H54 (cell line): Measurements from ENCODE around the gene HSCB.
"Not testable (repeated sequence)": the region's sequence is repeated elsewhere in the genome, so short reads cannot be mapped to it uniquely, and the experiment has no call there.

Experiments
- DNase-seq: peaks from one replicate; pipeline ENCODE4 v3.0.0; 2011; ENCODE audit warnings: low spot score, mixed read lengths; ENCODE audit not compliant: insufficient read length
- FAIRE-seq: peaks from 3 replicates; lab custom pipeline; 2011; peaks lifted over from hg19 to GRCh38; lab: Jason Lieb, UNC
- POLR2A ChIP-seq: IDR thresholded peaks from 2 replicates; pipeline ENCODE4 v1.6.1; 2011; ENCODE audit warnings: low read depth, mild to moderate bottlenecking, low read length

HSCB gene, protein sequence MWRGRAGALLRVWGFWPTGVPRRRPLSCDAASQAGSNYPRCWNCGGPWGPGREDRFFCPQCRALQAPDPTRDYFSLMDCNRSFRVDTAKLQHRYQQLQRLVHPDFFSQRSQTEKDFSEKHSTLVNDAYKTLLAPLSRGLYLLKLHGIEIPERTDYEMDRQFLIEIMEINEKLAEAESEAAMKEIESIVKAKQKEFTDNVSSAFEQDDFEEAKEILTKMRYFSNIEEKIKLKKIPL

DNA sequence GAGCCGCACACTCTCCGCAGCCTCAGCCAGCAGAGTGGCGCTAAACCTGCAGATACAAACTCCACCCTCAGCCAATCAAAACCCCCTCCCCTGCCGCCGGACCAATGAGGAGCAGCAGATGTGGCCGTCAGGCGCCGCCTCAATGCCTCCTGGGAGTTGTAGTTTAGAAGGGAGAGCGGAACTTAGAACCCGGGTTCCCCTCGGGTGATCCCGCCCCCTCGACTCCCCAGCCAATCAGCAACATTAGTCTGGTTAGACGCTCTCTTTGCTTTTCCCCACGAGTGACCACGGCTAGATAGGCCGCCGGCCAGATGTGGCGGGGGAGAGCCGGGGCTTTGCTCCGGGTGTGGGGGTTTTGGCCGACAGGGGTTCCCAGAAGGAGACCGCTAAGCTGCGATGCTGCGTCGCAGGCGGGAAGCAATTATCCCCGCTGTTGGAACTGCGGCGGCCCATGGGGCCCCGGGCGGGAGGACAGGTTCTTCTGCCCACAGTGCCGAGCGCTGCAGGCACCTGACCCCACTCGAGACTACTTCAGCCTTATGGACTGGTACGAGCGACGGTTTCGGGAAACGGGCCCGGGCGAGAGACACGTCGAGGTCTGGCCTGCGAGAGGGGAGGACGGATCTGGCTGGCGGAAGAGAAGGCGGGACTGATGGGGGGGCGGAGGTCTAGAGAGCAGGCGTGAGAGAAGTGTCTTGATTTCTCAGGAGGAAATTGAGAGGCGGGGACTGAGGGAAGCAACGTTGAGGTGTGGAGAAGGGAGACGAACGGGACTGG is at the start of gene HSCB, which contains the start of gene CHEK2:
TSS of gene HSCB (plus strand) at position 255 of the 777 bp plus-strand sequence. CDS start at position 312, 57 bp downstream.
TSS of gene CHEK2 (minus strand) at position 36 of the 777 bp plus-strand sequence. CDS start 7,099 bp downstream, outside the sequence.
- peak; percentile 75 for DNase-seq
- peak; percentile 61 for TF ChIP-seq POLR2A
- FAIRE-seq, result peak; percentile 64

DNA sequence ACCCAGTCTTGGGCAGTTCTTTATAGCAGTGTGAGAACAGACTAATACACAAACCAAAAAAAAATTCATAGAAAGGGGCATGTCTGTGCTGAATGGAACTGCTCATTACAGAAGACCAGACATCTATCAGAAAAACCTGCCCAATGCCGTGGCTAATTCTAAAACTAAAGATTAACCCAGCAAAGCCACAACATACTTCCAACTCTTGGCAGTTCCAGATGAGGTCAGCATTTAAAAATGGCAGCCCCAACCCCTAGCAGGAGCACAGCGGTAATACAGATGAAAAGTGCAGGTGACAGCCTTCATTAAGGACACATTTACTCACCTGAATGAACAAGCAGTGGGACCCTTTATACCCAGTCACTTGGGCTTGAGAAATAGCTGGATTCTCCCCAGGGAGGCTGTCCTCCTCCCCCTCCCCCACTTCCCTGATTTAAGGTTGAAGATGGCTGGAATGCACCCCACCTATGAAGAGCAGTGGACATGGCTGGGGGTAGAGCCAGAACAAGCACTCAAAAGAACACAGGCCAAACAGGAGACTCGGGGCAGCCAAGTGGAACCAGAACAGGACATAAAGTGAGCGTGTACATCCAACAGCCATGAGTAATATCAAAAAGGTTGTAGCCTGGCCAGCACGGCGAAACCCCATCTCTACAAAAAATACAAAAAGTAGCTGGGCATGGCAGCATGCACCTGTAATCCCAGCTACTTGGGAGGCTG is 48.6 kb upstream of the HSCB start:
- FAIRE-seq, DNase-seq: not testable (repeated sequence)

DNA sequence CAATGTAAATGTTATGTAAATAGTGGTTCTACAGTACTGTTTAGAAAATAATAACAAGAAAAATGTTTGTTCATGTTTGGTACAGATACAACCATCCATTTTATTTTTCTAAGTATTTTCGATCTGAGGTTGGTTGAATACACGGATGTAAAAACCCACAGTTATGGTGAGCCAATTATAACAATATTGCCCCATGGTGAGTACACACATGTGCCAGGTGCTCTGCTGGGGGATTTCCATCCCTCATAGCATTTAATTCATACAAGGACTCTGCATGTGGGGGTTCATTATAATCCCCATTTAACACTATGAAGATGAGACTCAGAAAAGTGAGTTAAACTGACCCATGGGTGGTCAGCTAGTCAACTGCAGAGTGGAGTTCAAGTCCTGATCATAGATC is 38.9 kb upstream of the HSCB start:
- TF ChIP-seq POLR2A, result no peak
- FAIRE-seq, result no peak
- DNase-seq, result no peak

DNA sequence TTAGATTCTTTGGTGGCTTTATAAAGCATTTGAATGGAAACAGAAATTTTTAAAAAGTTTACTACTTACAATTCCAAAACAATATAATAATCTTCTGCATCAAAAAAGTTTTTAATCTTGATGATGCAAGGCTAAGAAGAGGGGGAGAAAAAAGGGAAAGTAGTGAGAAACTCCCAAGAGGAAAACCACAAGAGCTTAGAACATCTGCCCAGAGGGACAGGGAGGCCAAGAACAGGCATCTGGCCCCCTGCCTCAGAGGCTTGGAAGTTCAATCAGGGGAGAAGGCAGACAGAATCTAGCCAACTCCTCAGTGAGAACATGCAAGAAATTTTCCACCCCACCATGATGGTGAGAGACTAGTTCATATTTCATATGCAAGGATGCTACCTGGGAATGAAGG is 38.4 kb upstream of the HSCB start:
- no peak for TF ChIP-seq POLR2A
- DNase-seq, result no peak
- FAIRE-seq, result no peak

DNA sequence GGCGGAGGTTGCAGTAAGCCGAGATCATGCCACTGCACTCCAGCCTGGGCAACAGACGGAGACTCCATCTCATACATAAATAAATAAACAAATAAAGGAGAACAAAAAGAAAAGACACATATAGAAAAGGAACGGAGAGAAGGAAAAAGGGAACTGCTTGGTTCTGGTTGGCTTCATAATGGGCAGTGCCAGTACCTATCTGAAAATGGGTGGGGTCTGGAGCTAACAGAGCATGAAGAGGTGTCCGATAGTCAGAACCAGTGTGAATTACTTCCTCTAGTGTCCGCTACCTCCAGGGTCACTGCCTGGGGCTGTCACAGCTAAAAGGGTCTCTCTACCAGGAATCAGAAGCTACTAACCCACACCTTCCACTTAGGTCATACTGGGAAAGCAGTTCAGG is 35.0 kb upstream of the HSCB start:
- FAIRE-seq (no peak), DNase-seq (no peak)
- no peak for TF ChIP-seq POLR2A

DNA sequence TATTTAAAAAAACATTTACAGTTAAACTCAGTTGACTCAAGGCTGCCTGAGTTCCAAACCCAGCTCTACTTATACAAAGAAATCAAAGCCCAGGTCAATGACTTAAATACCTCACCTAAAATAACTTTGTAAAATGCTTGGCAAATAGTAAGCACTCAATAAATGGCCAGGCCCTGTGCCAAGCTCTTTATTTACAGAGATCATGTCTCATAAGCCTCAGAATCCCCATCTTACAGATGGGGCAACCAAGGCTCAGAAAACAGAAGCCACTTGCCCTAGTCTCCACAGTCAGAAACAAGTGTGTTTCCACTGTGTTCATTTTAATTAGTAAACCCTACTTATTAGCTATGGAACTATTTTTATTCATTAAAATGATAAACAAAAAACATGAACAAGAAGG is 31.7 kb upstream of the HSCB start:
- FAIRE-seq (no peak), DNase-seq (no peak)
- TF ChIP-seq POLR2A, result no peak

DNA sequence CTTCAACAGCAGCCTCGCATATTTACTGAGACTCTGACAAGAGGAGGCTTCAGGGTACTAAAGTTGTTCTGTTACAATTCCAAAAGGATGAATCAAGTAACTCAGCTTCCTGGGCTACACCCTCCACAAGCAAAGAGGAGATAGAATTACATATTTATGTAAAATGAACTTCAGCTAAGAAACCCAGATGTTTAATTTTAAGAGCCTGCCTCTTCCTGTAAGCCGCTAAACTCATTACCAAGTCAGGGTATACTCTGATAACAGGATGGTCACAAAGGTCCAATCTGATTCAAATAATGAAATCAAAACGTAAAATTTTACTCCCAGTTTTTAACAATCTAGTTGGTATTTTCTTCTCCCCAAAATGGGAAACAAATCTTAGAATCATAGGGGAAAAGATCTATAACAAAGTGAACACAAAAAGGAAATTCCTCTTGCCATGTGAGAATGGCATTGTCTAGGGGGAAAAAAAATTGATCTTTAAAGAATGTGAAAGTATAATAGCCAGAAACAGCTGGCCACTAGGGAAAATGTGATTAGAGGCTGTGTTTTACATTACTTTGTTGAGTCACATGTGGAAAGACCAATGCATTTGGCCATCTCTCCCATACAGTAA is 31.2 kb upstream of the HSCB start:
- TF ChIP-seq POLR2A, result no peak
- DNase-seq, result no peak

DNA sequence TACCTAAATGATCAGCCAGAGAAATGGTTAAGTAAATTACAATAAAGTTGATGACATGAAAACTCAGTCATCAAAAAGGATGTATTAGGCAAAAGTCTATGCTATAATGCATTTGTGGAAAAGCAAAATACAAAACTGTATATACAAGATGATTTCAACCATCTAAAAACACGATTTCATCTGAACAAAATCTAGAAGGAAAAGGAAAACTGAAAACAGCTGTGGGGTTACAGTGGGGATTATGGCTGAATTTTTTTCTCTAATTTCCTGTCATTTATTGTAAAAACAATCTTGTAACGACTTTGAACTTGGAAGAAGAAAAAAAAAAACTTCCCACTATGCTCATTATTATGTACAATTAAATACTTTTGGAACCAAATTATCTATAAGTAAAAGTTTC is 30.5 kb upstream of the HSCB start:
- FAIRE-seq (no peak), DNase-seq (no peak)
- TF ChIP-seq POLR2A, result no peak

More for the DNA sequence above, 31.2 kb upstream of the HSCB start:
- FAIRE-seq, result peak; percentile 93

DNA sequence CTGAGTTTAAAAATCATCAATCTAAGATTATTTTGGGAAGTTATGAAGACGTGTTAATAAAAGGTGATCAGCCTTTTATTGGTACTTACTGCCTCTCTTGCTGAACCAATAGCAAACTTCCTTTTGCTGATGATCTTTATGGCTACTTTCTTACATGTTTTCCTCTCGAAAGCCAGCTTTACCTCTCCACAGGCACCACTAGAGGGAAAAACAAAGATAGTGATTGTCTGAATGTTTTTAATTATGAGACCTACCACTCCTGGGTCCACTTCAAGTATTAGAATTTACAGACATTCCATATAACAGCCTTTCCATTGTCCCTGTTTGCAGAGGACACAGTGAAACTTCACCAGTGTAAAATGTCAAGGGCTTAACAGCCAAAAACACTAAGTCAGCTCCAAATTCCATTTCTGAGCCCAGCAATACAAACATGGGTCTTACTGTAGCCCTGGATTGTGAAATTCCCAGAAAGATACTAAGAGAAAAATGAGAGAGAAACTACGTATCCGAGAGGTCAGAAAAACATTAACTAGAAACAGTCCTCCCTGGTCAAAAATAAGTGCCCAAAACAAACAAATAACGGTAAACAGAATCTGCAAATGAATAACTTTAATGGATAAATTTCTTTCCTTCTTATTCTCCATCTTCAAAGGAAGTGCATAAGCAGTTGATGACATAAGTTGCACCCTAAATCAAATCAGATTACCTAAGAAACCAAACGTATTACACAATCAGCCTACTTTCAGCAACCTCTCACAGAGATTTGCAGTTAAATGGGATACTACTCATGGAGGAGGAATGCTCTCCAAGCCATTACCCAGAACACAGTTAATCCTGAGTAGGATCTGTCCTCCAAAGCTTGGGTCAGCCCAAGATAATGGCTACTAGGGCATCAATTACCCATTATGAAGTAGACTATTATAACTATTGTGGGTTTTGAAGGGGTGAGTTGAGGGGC is 29.7 kb upstream of the HSCB start:
- DNase-seq (peak; percentile 22), FAIRE-seq (peak; percentile 96)
- no peak for TF ChIP-seq POLR2A

DNA sequence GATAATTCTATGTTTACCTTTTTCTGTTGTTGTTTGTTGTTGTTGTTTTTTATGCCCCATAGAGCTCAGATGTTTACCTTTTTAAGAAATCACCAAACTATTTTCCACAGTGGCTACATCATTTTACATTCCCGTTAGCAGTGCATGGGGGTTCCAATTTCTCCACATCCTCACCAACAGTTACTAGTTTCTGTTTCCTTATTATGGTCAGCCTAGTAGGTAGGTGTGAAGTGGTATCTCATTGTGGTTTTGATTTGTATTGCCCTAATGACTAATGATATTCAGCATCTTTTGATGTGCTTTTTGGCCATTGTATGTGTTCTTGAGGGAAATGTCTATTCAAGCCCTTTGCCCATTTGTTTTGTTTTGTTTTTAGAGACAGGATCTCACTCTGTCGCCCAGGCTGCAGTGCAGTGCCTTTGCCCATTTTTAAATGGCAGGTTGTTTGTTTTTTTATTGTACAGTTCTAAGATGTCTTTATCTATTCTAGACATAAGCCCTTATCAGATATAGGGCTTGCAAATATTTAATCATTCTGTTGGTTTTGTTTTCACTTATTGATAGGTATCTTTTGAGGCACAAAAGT is 27.7 kb upstream of the HSCB start:
- FAIRE-seq (no peak), DNase-seq (no peak)

DNA sequence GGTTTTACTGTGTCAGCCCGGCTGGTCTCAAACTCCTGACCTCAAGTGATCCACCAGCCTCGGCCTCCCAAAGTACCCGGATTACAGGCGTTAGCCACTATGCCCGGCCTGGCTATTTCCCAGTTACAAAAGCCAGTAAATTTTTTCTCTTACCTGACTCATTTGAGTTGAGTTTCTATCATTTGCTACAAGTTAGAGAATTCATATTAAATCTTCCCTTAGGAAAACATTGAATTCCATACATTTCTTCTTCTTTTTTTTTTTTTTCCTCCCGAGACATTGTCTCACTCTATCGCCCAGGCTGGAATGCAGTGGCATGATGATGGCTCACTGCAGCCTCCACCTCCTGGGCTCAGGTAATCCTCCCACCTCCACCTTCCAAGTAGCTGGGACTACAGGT is 26.2 kb upstream of the HSCB start:
- TF ChIP-seq POLR2A, result no peak
- no peak for DNase-seq
- no peak for FAIRE-seq

More for the DNA sequence above, 27.7 kb upstream of the HSCB start:
- no peak for TF ChIP-seq POLR2A

DNA sequence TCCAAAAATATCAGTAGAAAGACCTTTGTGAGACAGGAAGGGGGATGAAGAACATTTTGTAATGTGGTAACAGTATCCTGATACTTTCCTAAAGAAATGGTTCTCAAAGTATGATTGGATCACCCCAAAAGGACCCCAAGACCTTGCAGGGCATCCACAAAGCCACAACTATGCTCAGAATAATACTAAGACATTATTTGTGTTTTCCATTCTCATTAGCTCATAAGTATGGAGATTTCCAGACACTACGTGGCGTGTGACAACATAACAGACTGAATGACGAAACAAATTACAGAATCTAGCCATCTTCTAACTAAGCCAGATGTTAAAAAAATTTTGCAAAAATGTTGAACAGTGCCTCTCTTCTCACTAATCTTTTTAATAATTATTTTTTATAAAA is 25.2 kb upstream of the HSCB start:
- TF ChIP-seq POLR2A, result no peak
- no peak for FAIRE-seq
- no peak for DNase-seq
